ENCODE results near the gene SVOP. TPM values are rescaled to one million over a fixed set of nuclear protein-coding genes. Genes with fewer than 3 reads are reported as not detected.

Gene SVOP
- total and polyA plus RNA-seq, 2 of the 4 experiments (the other 2 are of a cell fraction) = not detected

- in situ Hi-C loops (cut with MboI; ENCODE audit: low sequenced_read_pairs) (no loop called here), intact Hi-C loops (cut with micrococcal nuclease) (no loop called here), dilution Hi-C loops (cut with HindIII; ENCODE audit: low sequenced_read_pairs, unreplicated experiment) (no loop called here)
- Histone ChIP-seq H2AK5ac (ENCODE audit: low read depth, low read length) (no peak overlapping the region), H2AFZ (replicated peaks; ENCODE audit: low read length, poor library complexity) (no peak overlapping the region), H3K4me2 (ENCODE audit: low read depth, low read length) (no peak overlapping the region), H2BK120ac (ENCODE audit: low read depth, low read length) (no peak overlapping the region), H2BK5ac (ENCODE audit: low read depth, low read length, poor library complexity, severe bottlenecking) (no peak overlapping the region), H4K5ac (ENCODE audit: low read depth, low read length) (no peak overlapping the region), H3K9ac (ENCODE audit: low read depth, low read length) (no peak overlapping the region), H3K4me1 (ENCODE audit: control insufficient read depth, insufficient read depth, low read length) (no peaks in the 10 kb centered on the region), H4K8ac (ENCODE audit: low read depth in 2 of 2, low read length in 2 of 2) (no peak overlapping the region), H2BK20ac (ENCODE audit: low read depth, low read length) (no peak overlapping the region), H3K36me3 (ENCODE audit: control insufficient read depth, insufficient read depth, low read length) (no peaks in the 10 kb centered on the region), H3K56ac (ENCODE audit: extremely low read depth, insufficient read depth, low read length) (no peak overlapping the region), H3K27ac (ENCODE audit: insufficient read depth, low read length) (no peak overlapping the region), H4K91ac (ENCODE audit: insufficient read depth, low read depth, low read length) (no peak overlapping the region), H3K4ac (ENCODE audit: low read depth, low read length) (no peak overlapping the region), H4K20me1 (ENCODE audit: insufficient read depth, low read length) (no peaks in the 10 kb centered on the region; the same call in 1 of the 2 replicates), H2BK15ac (ENCODE audit: low read depth, low read length) (no peak overlapping the region), H3K14ac (replicated peaks; ENCODE audit: low read depth, low read length) (no peak overlapping the region), H3K4me3 (ENCODE audit: insufficient read depth, low read depth, low read length) (no peak overlapping the region), H3K9me3 (ENCODE audit: control insufficient read depth, insufficient read depth, low read length) (no peaks in the 10 kb centered on the region), H3K79me1 (ENCODE audit: low read depth in 1 of 2, low read length in 2 of 2) (no peaks in the 10 kb centered on the region), H3K27me3 (ENCODE audit: control insufficient read depth, insufficient read depth, low read length) (peaks cover 5% of the 10 kb centered on the region), H2AK9ac (replicated peaks; ENCODE audit: low read depth, low read length, poor library complexity) (no peak overlapping the region), H3K18ac (ENCODE audit: low read depth, low read length) (no peak overlapping the region), H3K9me1 (ENCODE audit: insufficient read depth, low read length) (peaks cover 6% of the 10 kb centered on the region), H3K23ac (ENCODE audit: low read depth, low read length) (no peak overlapping the region)
- ATAC-seq (ENCODE audit: low read depth) = no peak
- BruUV-seq (replicated peaks) = no TSS peak
- ChIA-PET CTCF (interaction anchor here (0.6 kb wide), 1 partner anchor 541 kb away, joined by 3 read pairs; no protein-coding TSS in a partner anchor), POLR2A (ENCODE audit: unreplicated experiment) (no interaction called here)
- no CpG with 5 or more reads among the region's 4 CpGs for WGBS, 2 experiments (ENCODE audit: extremely low coverage in 2 of 2, insufficient read length in 1 of 2)
- TF ChIP-seq FOS (IDR thresholded peaks at IDR 0.05; ENCODE audit: low read depth, low read length) = no peak
- no peak for TF ChIP-seq MXI1 (IDR thresholded peaks at IDR 0.05; ENCODE audit: borderline replicate concordance, low read depth, low read length)
- TF ChIP-seq CTCF (conservative IDR thresholded peaks at IDR 0.05; ENCODE audit: low read depth, low read length) = no peak
- TF ChIP-seq NFE2L2 (IDR thresholded peaks at IDR 0.05; ENCODE audit: low read depth, low read length) = no peak
- no peak for TF ChIP-seq BHLHE40 (IDR thresholded peaks at IDR 0.05; ENCODE audit: low read depth, low read length)
- TF ChIP-seq RFX5 (IDR thresholded peaks at IDR 0.05; ENCODE audit: low read depth, low read length) = no peak
- no peak for TF ChIP-seq SMC3 (IDR thresholded peaks at IDR 0.05; ENCODE audit: low read depth, low read length)
- TF ChIP-seq RCOR1 (IDR thresholded peaks at IDR 0.05; ENCODE audit: insufficient replicate concordance, low read length) = no peak
- no peak for TF ChIP-seq MAZ (IDR thresholded peaks at IDR 0.05; ENCODE audit: borderline replicate concordance, low read depth, low read length)
- no peak for TF ChIP-seq POLR2A (IDR thresholded peaks at IDR 0.05; ENCODE audit: low read depth, low read length)
- TF ChIP-seq RAD21 (IDR thresholded peaks at IDR 0.05; ENCODE audit: low read length) = no peak
- TF ChIP-seq, protein P1, sequence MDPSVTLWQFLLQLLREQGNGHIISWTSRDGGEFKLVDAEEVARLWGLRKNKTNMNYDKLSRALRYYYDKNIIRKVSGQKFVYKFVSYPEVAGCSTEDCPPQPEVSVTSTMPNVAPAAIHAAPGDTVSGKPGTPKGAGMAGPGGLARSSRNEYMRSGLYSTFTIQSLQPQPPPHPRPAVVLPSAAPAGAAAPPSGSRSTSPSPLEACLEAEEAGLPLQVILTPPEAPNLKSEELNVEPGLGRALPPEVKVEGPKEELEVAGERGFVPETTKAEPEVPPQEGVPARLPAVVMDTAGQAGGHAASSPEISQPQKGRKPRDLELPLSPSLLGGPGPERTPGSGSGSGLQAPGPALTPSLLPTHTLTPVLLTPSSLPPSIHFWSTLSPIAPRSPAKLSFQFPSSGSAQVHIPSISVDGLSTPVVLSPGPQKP (IDR thresholded peaks at IDR 0.05; ENCODE audit: borderline replicate concordance, low read depth, low read length) = no peak
- no peak for TF ChIP-seq USF2 (IDR thresholded peaks at IDR 0.05; ENCODE audit: low read depth, low read length)
- no peak for TF ChIP-seq CEBPB (IDR thresholded peaks at IDR 0.05; ENCODE audit: low read depth, low read length)
- TF ChIP-seq CHD1 (IDR thresholded peaks at IDR 0.05; ENCODE audit: low read depth, low read length) = no peak
- TF ChIP-seq MAFK (IDR thresholded peaks at IDR 0.05; ENCODE audit: low read depth, low read length) = no peak
- DNase-seq = no peak
Observed at GRCh38 chr12:108896817-108897216, 124.1 kb downstream of the SVOP start.
